Parathyroid adenoma (tissue), 2 donors: Measurements from ENCODE around the gene VASN.

Experiments used
- H2AFZ ChIP-seq: fragments of 300-600 bp; sonication (generic); one replicate; pipeline ENCODE4 v1.7.0; 2017; ENCODE audit warnings: antibody characterized with exemption, mild to moderate bottlenecking
- H3K27ac ChIP-seq: fragments of 300-600 bp; sonication (generic); one replicate; pipeline ENCODE4 v1.7.0; 2017
- H3K27me3 ChIP-seq: fragments of 300-600 bp; sonication (generic); one replicate; pipeline ENCODE4 v1.7.0; 2017; ENCODE audit warnings: low read length; ENCODE audit not compliant: control insufficient read depth, insufficient read depth
- H3K36me3 ChIP-seq: fragments of 300-600 bp; sonication (generic); one replicate; pipeline ENCODE4 v1.7.0; 2017; ENCODE audit warnings: low read length; ENCODE audit not compliant: control insufficient read depth, insufficient read depth
- H3K4me1 ChIP-seq: fragments of 300-600 bp; sonication (generic); one replicate; pipeline ENCODE4 v1.7.0; 2017; ENCODE audit warnings: control low read depth
- H3K4me2 ChIP-seq: fragments of 300-600 bp; sonication (generic); one replicate; pipeline ENCODE4 v1.7.0; 2017; ENCODE audit warnings: low read length
- H3K4me3 ChIP-seq: fragments of 300-600 bp; sonication (generic); one replicate; pipeline ENCODE4 v1.7.0; 2017; ENCODE audit warnings: low read depth, low read length
- H3K79me2 ChIP-seq: fragments of 300-600 bp; sonication (generic); one replicate; pipeline ENCODE4 v1.7.0; 2017; ENCODE audit warnings: control low read depth
- H3K9ac ChIP-seq: fragments of 300-600 bp; sonication (generic); one replicate; pipeline ENCODE4 v1.7.0; 2017; ENCODE audit warnings: mild to moderate bottlenecking
- H3K9me3 ChIP-seq: fragments of 300-600 bp; sonication (generic); one replicate; pipeline ENCODE4 v1.7.0; 2017; ENCODE audit warnings: low read length; ENCODE audit not compliant: control insufficient read depth
- CTCF ChIP-seq: fragments of 300-600 bp; sonication (generic); IDR thresholded peaks from one replicate; pipeline ENCODE4 v1.7.0; 2017; ENCODE audit warnings: antibody characterized with exemption, mild to moderate bottlenecking
- donor health status: primary hyperparathyroidism.

Gene VASN

GRCh38 chr16:4353675-4354074 lies 18.0 kb upstream of the VASN start:
- Histone ChIP-seq H3K27me3 (no peaks in the 10 kb centered on the region), H3K9me3 (no peaks in the 10 kb centered on the region), H3K4me3 (no peak overlapping the region), H3K27ac (no peak overlapping the region), H3K9ac (no peak overlapping the region), H3K79me2 (no peaks in the 10 kb centered on the region), H3K4me1 (peaks cover 4% of the 10 kb centered on the region), H3K36me3 (no peaks in the 10 kb centered on the region), H3K4me2 (no peak overlapping the region), H2AFZ (no peak overlapping the region)
- TF ChIP-seq CTCF, result no peak

- H2AFZ ChIP-seq, result no peak overlapping the region
- no peak overlapping the region for H3K27ac ChIP-seq
- no peaks in the 10 kb centered on the region for H3K27me3 ChIP-seq
- no peaks in the 10 kb centered on the region for H3K79me2 ChIP-seq
- no peak overlapping the region for H3K4me2 ChIP-seq
- no peak for TF ChIP-seq CTCF
- H3K36me3 ChIP-seq, result no peaks in the 10 kb centered on the region
- no peak overlapping the region for H3K4me3 ChIP-seq
- H3K4me1 ChIP-seq, result peaks cover 4% of the 10 kb centered on the region
- no peak overlapping the region for H3K9ac ChIP-seq
- H3K9me3 ChIP-seq, result no peaks in the 10 kb centered on the region
These were observed 16.9 kb upstream of the VASN start for GRCh38 chr16:4354512-4355409.

GRCh38 chr16:4356820-4357219 lies 14.8 kb upstream of the VASN start:
- Histone ChIP-seq H3K4me2 (no peak overlapping the region), H3K4me3 (no peak overlapping the region), H3K27me3 (no peaks in the 10 kb centered on the region), H3K36me3 (no peaks in the 10 kb centered on the region), H3K9me3 (no peaks in the 10 kb centered on the region), H2AFZ (no peak overlapping the region), H3K79me2 (no peaks in the 10 kb centered on the region), H3K9ac (no peak overlapping the region), H3K27ac (no peak overlapping the region), H3K4me1 (no peaks in the 10 kb centered on the region)
- no peak for TF ChIP-seq CTCF

- no peak overlapping the region for H2AFZ ChIP-seq
- H3K4me1 ChIP-seq, result no peaks in the 10 kb centered on the region
- H3K27ac ChIP-seq, result no peak overlapping the region
- no peaks in the 10 kb centered on the region for H3K9me3 ChIP-seq
- no peak overlapping the region for H3K4me2 ChIP-seq
- H3K79me2 ChIP-seq, result no peaks in the 10 kb centered on the region
- H3K36me3 ChIP-seq, result no peaks in the 10 kb centered on the region
- TF ChIP-seq CTCF, result no peak
- no peak overlapping the region for H3K9ac ChIP-seq
- H3K27me3 ChIP-seq, result no peaks in the 10 kb centered on the region
- no peak overlapping the region for H3K4me3 ChIP-seq
These were observed 13.4 kb upstream of the VASN start for GRCh38 chr16:4358236-4358635.
